HepG2 (cell line): ENCODE data around the gene TPST2. TPM values are rescaled to one million over a fixed set of nuclear protein-coding genes. Genes with fewer than 3 reads are reported as not detected.

Source experiments
- DZIP1 ChIP-seq: sonication (generic); formaldehyde crosslinking; IDR thresholded peaks from 2 replicates; pipeline ENCODE4 v1.5.0; 2020; ENCODE audit warnings: mild to moderate bottlenecking, missing genetic modification reagents
- IKZF4 ChIP-seq: sonication (generic); formaldehyde crosslinking; IDR thresholded peaks from 2 replicates; pipeline ENCODE4 v1.5.1; 2020; ENCODE audit warnings: borderline replicate concordance, mild to moderate bottlenecking, low read depth, missing genetic modification reagents; ENCODE audit errors: not compliant biosample characterization
- KIAA2018 ChIP-seq: sonication (generic); formaldehyde crosslinking; IDR thresholded peaks from 2 replicates; pipeline ENCODE4 v1.5.0; 2020; ENCODE audit warnings: mild to moderate bottlenecking, missing genetic modification reagents, borderline replicate concordance
- MTA1 ChIP-seq: sonication (generic); formaldehyde crosslinking; IDR thresholded peaks from 2 replicates; pipeline ENCODE4 v1.4.0; 2020; ENCODE audit warnings: missing genetic modification reagents, mild to moderate bottlenecking, borderline replicate concordance
- NONO ChIP-seq, 2 experiments: fragments of 450-650 bp in 1 of 2; sonication (generic) in 1 of 2; formaldehyde crosslinking in 1 of 2; IDR thresholded peaks in 1 of 2; conservative IDR thresholded peaks in 1 of 2; 2 replicates each; pipeline versions ENCODE4 v1.6.1 to v1.8.0; 2017 to 2022; ENCODE audit warnings: mild to moderate bottlenecking in 1 of 2, missing genetic modification reagents in 1 of 2, moderate library complexity in 1 of 2
- SAP130 ChIP-seq: IDR thresholded peaks from 2 replicates; pipeline ENCODE4 v1.6.1; 2016; ENCODE audit warnings: low read depth
- TGIF2 ChIP-seq: IDR thresholded peaks from 2 replicates; pipeline ENCODE4 v1.6.1; 2016; ENCODE audit warnings: control low read depth, missing compliant biosample characterization
- ZFP1 ChIP-seq: IDR thresholded peaks from 2 replicates; pipeline ENCODE4 v1.6.1; 2016
- ZNF253 ChIP-seq: sonication (generic); formaldehyde crosslinking; IDR thresholded peaks from 2 replicates; pipeline ENCODE4 v1.8.0; 2022; ENCODE audit warnings: mild to moderate bottlenecking, missing genetic modification reagents, borderline replicate concordance
- ZNF280D ChIP-seq: sonication (generic); formaldehyde crosslinking; IDR thresholded peaks from 2 replicates; pipeline ENCODE4 v1.5.1; 2020; ENCODE audit warnings: mild to moderate bottlenecking, missing genetic modification reagents
- ZNF552 ChIP-seq: sonication (generic); formaldehyde crosslinking; IDR thresholded peaks from 2 replicates; pipeline ENCODE4 v1.9.0; 2022; ENCODE audit warnings: missing genetic modification reagents, mild to moderate bottlenecking, borderline replicate concordance
- ZNF564 ChIP-seq: sonication (generic); formaldehyde crosslinking; IDR thresholded peaks from 2 replicates; pipeline ENCODE4 v1.8.1; 2023; ENCODE audit warnings: mild to moderate bottlenecking, missing genetic modification reagents
- ZNF567 ChIP-seq: sonication (generic); formaldehyde crosslinking; IDR thresholded peaks from 2 replicates; pipeline ENCODE4 v1.8.1; 2023; ENCODE audit warnings: mild to moderate bottlenecking, missing genetic modification reagents, borderline replicate concordance
- polyA plus RNA-seq, 8 experiments: library from polyadenylated mRNA; depleted of rRNA in 3 of 8; stranded (reverse) in 7 of 8; unstranded in 1 of 8; fragments of >200 nt; fragmentation: Illumina TruSeq in 4 of 8; extraction: Trizol in 4 of 8; gene quantifications; 2 replicates each; pipeline versions ENCODE4 v1.2.1 to v1.2.3, GENCODE V29; 2011 to 2016; ENCODE audit warnings: low read depth in 4 of 8, missing spikeins in 1 of 8, mixed read lengths in 1 of 8; ENCODE audit not compliant: insufficient read depth in 1 of 8
- total RNA-seq, 5 experiments: library from RNA; depleted of rRNA; stranded (reverse); fragments of >200 nt; fragmentation: Illumina TruSeq; extraction: Trizol; gene quantifications; 2 replicates each; pipeline ENCODE4 v1.2.3, GENCODE V29; 2016; ENCODE audit warnings: low read depth in 1 of 5

TPST2 gene
- total and polyA plus RNA-seq, 2 of the 13 experiments (the other 11 are each of a cell fraction or from before 2014, with no cell fraction given), result 15.2 to 23.8 TPM

GRCh38 chr22:26483439-26484359 lies 106.2 kb downstream of the TPST2 start, which contains the start of the genes HPS4 and SRRD (continued):
- TF ChIP-seq ZNF253 (CRISPR knock-in tag) (no peak), TGIF2 (CRISPR knock-in tag) (0 out of 2 replicates have a peak, but pooled peaks have one; percentile 36), KIAA2018 (CRISPR knock-in tag) (no peak), NONO (IDR thresholded peaks at IDR 0.05) (no peak), NONO (CRISPR knock-in tag; conservative IDR thresholded peaks at IDR 0.05) (peak; percentile 94), MTA1 (CRISPR knock-in tag) (peak; percentile 51; the same call in 1 of the 2 replicates), ZFP1 (peak; percentile 42; the same call in 1 of the 2 replicates), ZNF567 (CRISPR knock-in tag) (peak; percentile 73; the same call in 1 of the 2 replicates), ZNF280D (CRISPR knock-in tag) (peak; percentile 68; the same call in 1 of the 2 replicates), DZIP1 (0 out of 2 replicates have a peak, but pooled peaks have one; percentile 61), ZNF564 (CRISPR knock-in tag) (no peak), ZNF552 (peak; percentile 82; the same call in 1 of the 2 replicates), SAP130 (CRISPR knock-in tag) (peak; percentile 95), IKZF4 (CRISPR knock-in tag) (peak; percentile 48)
